Measurements from ENCODE around the gene FAM78A.

Gene FAM78A

GRCh38 chr9:131318231-131319085 lies 42.1 kb upstream of the FAM78A start:
- no peaks in the 10 kb centered on the region for H3K27me3 ChIP-seq (replicated peaks)
- H3K36me3 ChIP-seq (replicated peaks) = no peaks in the 10 kb centered on the region
- in situ Hi-C loops (cut with HindIII; ENCODE audit: low pct_ligation_motif_present, low sequenced_read_pairs) = no loop called here
- no peak overlapping the region for H3K27ac ChIP-seq
- no peak for TF ChIP-seq CTCF (IDR thresholded peaks at IDR 0.05; ENCODE audit: low read depth, low read length, missing control alignments)
- H3K4me3 ChIP-seq (ENCODE audit: low read depth, low read length) = no peak overlapping the region
- DNase-seq = no peak

GRCh38 chr9:131312822-131313770 lies 36.8 kb upstream of the FAM78A start:
- in situ Hi-C loops (cut with HindIII; ENCODE audit: low pct_ligation_motif_present, low sequenced_read_pairs) = no loop called here
- H3K36me3 ChIP-seq (replicated peaks) = no peaks in the 10 kb centered on the region
- DNase-seq = no peak
- no peaks in the 10 kb centered on the region for H3K27me3 ChIP-seq (replicated peaks)
- no peak overlapping the region for H3K27ac ChIP-seq
- no peak for TF ChIP-seq CTCF (IDR thresholded peaks at IDR 0.05; ENCODE audit: low read depth, low read length, missing control alignments)
- no peak overlapping the region for H3K4me3 ChIP-seq (ENCODE audit: low read depth, low read length)

- no peak overlapping the region for H3K27ac ChIP-seq
- in situ Hi-C loops (cut with HindIII; ENCODE audit: low pct_ligation_motif_present, low sequenced_read_pairs) = no loop called here
Measured at GRCh38 chr9:131312246-131312645, 35.9 kb upstream of the FAM78A start.

GRCh38 chr9:131310833-131311554 lies 34.7 kb upstream of the FAM78A start:
- no peak for TF ChIP-seq CTCF (IDR thresholded peaks at IDR 0.05; ENCODE audit: low read depth, low read length, missing control alignments)
- in situ Hi-C loops (cut with HindIII; ENCODE audit: low pct_ligation_motif_present, low sequenced_read_pairs) = no loop called here
- Histone ChIP-seq H3K4me3 (ENCODE audit: low read depth, low read length) (no peak overlapping the region), H3K27me3 (replicated peaks) (no peaks in the 10 kb centered on the region), H3K27ac (no peak overlapping the region), H3K36me3 (replicated peaks) (no peaks in the 10 kb centered on the region)
- DNase-seq = no peak

More at GRCh38 chr9:131312246-131312645, 35.9 kb upstream of the FAM78A start:
- Histone ChIP-seq H3K27me3 (replicated peaks) (no peaks in the 10 kb centered on the region), H3K4me3 (ENCODE audit: low read depth, low read length) (no peak overlapping the region), H3K36me3 (replicated peaks) (no peaks in the 10 kb centered on the region)
- no peak for DNase-seq
- TF ChIP-seq CTCF (IDR thresholded peaks at IDR 0.05; ENCODE audit: low read depth, low read length, missing control alignments) = no peak

- no peak for DNase-seq
- Histone ChIP-seq H3K4me3 (ENCODE audit: low read depth, low read length) (no peak overlapping the region), H3K36me3 (replicated peaks) (no peaks in the 10 kb centered on the region), H3K27ac (no peak overlapping the region), H3K27me3 (replicated peaks) (no peaks in the 10 kb centered on the region)
- no peak for TF ChIP-seq CTCF (IDR thresholded peaks at IDR 0.05; ENCODE audit: low read depth, low read length, missing control alignments)
- in situ Hi-C loops (cut with HindIII; ENCODE audit: low pct_ligation_motif_present, low sequenced_read_pairs) = no loop called here
Measured at GRCh38 chr9:131309530-131310276, 33.4 kb upstream of the FAM78A start.
